Loucy (cell line): Measurements from ENCODE around the gene MTPN.

Source experiments
- H2AFZ ChIP-seq: fragments of 200-600 bp; sonication (generic); 2 replicates; pipeline ENCODE4 v1.6.0; 2016; ENCODE audit warnings: antibody characterized with exemption, mild to moderate bottlenecking, low read length, moderate library complexity
- H3F3A ChIP-seq: fragments of 200-600 bp; 2 replicates; pipeline ENCODE4 v1.6.0; 2016; ENCODE audit warnings: antibody characterized with exemption, low read depth, mild to moderate bottlenecking
- H3K27me3 ChIP-seq: fragments of 200-600 bp; sonication (generic); 2 replicates; pipeline ENCODE4 v1.6.1; 2014; ENCODE audit warnings: low read length, mild to moderate bottlenecking; ENCODE audit not compliant: insufficient read depth, poor library complexity, severe bottlenecking
- H3K36me3 ChIP-seq: fragments of 200-600 bp; sonication (generic); 2 replicates; pipeline ENCODE4 v1.6.1; 2016; ENCODE audit warnings: low read length; ENCODE audit not compliant: insufficient read depth
- H3K4me1 ChIP-seq: fragments of 200-600 bp; sonication (generic); 2 replicates; pipeline ENCODE4 v1.5.1; 2014; ENCODE audit warnings: low read length, mild to moderate bottlenecking; ENCODE audit not compliant: insufficient read depth, poor library complexity, severe bottlenecking
- H3K4me2 ChIP-seq: fragments of 200-600 bp; sonication (generic); 2 replicates; pipeline ENCODE4 v1.6.0; 2014; ENCODE audit warnings: antibody characterized with exemption, low read length, low read depth, mild to moderate bottlenecking; ENCODE audit not compliant: poor library complexity, severe bottlenecking
- H3K4me3 ChIP-seq: fragments of 200-600 bp; sonication (generic); 2 replicates; pipeline ENCODE4 v1.5.1; 2014; ENCODE audit warnings: low read length, mild to moderate bottlenecking, mixed read lengths; ENCODE audit not compliant: poor library complexity, severe bottlenecking
- H3K79me2 ChIP-seq: fragments of 200-600 bp; sonication (generic); 2 replicates; pipeline ENCODE4 v1.6.1; 2014; ENCODE audit warnings: low read length; ENCODE audit not compliant: insufficient read depth
- H3K9ac ChIP-seq: fragments of 200-600 bp; sonication (generic); 2 replicates; pipeline ENCODE4 v1.6.0; 2014; ENCODE audit warnings: mild to moderate bottlenecking, low read depth, low read length, moderate library complexity; ENCODE audit not compliant: poor library complexity, severe bottlenecking
- H3K9me2 ChIP-seq: fragments of 200-600 bp; sonication (generic); replicated peaks from 2 replicates; pipeline ENCODE4 v1.6.1; 2016; ENCODE audit warnings: low read depth, low read length, mixed read lengths
- H3K9me3 ChIP-seq: fragments of 200-600 bp; sonication (generic); 2 replicates; pipeline ENCODE4 v1.6.1; 2014; ENCODE audit warnings: mild to moderate bottlenecking, antibody characterized with exemption, low read length, low read depth; ENCODE audit not compliant: insufficient read depth
- H4K20me1 ChIP-seq: fragments of 200-600 bp; sonication (generic); 2 replicates; pipeline ENCODE4 v1.6.0; 2014; ENCODE audit warnings: antibody characterized with exemption, low read length, mild to moderate bottlenecking; ENCODE audit not compliant: insufficient read depth, poor library complexity, severe bottlenecking
- CTCF ChIP-seq: fragments of 200-600 bp; sonication (generic); conservative IDR thresholded peaks from 2 replicates; pipeline ENCODE4 v1.5.1; 2014; ENCODE audit warnings: mild to moderate bottlenecking, antibody characterized with exemption, low read length
- EZH2phosphoT487 ChIP-seq: fragments of 200-600 bp; IDR thresholded peaks from 2 replicates; pipeline ENCODE4 v1.6.1; 2018; ENCODE audit warnings: antibody characterized with exemption, mild to moderate bottlenecking, moderate library complexity, borderline replicate concordance

Gene MTPN

GRCh38 chr7:135976312-135977006, 700 bp downstream of the MTPN start:
- Histone ChIP-seq H3K4me1 (peaks cover 66% of the 10 kb centered on the region), H3K9me3 (no peaks in the 10 kb centered on the region), H3K27me3 (no peaks in the 10 kb centered on the region), H3K79me2 (peaks cover 56% of the 10 kb centered on the region), H3K9ac (peak overlapping the region; percentile 90), H4K20me1 (peaks cover 56% of the 10 kb centered on the region), H3K9me2 (no peaks in the 10 kb centered on the region), H3K36me3 (no peaks in the 10 kb centered on the region), H3K4me3 (peak overlapping the region; percentile 97), H3K4me2 (peak overlapping the region; percentile 99), H2AFZ (peak overlapping the region; percentile 83), H3F3A (no peaks in the 10 kb centered on the region)
- TF ChIP-seq EZH2phosphoT487 = no peak
- no peak for TF ChIP-seq CTCF

GRCh38 chr7:135975166-135975565, 2.0 kb downstream of the MTPN start:
- H3F3A ChIP-seq = 0 out of 2 replicates have a peak, but pooled peaks cover 2% of the 10 kb centered on the region
- H3K4me1 ChIP-seq = peaks cover 67% of the 10 kb centered on the region
- no peak overlapping the region for H2AFZ ChIP-seq
- H3K36me3 ChIP-seq = no peaks in the 10 kb centered on the region
- H3K9ac ChIP-seq = peak overlapping the region; percentile 90
- no peak for TF ChIP-seq CTCF
- no peak for TF ChIP-seq EZH2phosphoT487
- H3K4me2 ChIP-seq = peak overlapping the region; percentile 99
- H3K79me2 ChIP-seq = peaks cover 68% of the 10 kb centered on the region
- H4K20me1 ChIP-seq = peaks cover 67% of the 10 kb centered on the region
- no peaks in the 10 kb centered on the region for H3K9me2 ChIP-seq
- H3K9me3 ChIP-seq = no peaks in the 10 kb centered on the region
- no peaks in the 10 kb centered on the region for H3K27me3 ChIP-seq
- peak overlapping the region; percentile 97 for H3K4me3 ChIP-seq

GRCh38 chr7:135974667-135975066, 2.5 kb downstream of the MTPN start:
- Histone ChIP-seq H3K4me1 (peaks cover 64% of the 10 kb centered on the region), H3K27me3 (no peaks in the 10 kb centered on the region), H3K79me2 (peaks cover 73% of the 10 kb centered on the region), H3K9ac (peak overlapping the region; percentile 90), H3K9me3 (no peaks in the 10 kb centered on the region), H2AFZ (no peak overlapping the region), H3K4me3 (peak overlapping the region; percentile 97), H4K20me1 (peaks cover 71% of the 10 kb centered on the region), H3K9me2 (no peaks in the 10 kb centered on the region), H3F3A (0 out of 2 replicates have a peak, but pooled peaks cover 2% of the 10 kb centered on the region), H3K4me2 (peak overlapping the region; percentile 99), H3K36me3 (0 out of 2 replicates have a peak, but pooled peaks cover 4% of the 10 kb centered on the region)
- TF ChIP-seq EZH2phosphoT487 (no peak), CTCF (no peak)
